Measurements from ENCODE around the gene TRIM66.
"Not testable (repeated sequence)": the region's sequence is repeated elsewhere in the genome, so short reads cannot be mapped to it uniquely, and the experiment has no call there.

The TRIM66 gene

GRCh38 chr11:8690374-8691342 lies 8.2 kb upstream of the TRIM66 start:
- DNase-seq: no peak

- DNase-seq: no peak
Measured at GRCh38 chr11:8689726-8690255, 7.3 kb upstream of the TRIM66 start.

GRCh38 chr11:8688414-8689362 lies 6.2 kb upstream of the TRIM66 start:
- peak; percentile 96 for DNase-seq

- no peak for DNase-seq
Measured at GRCh38 chr11:8686325-8686724, 3.9 kb upstream of the TRIM66 start.

- DNase-seq: no peak
Measured at GRCh38 chr11:8685820-8686219, 3.4 kb upstream of the TRIM66 start.

- DNase-seq: no peak
Measured at GRCh38 chr11:8685306-8685705, 2.8 kb upstream of the TRIM66 start.

- no peak for DNase-seq
Measured at GRCh38 chr11:8684600-8685290, 2.3 kb upstream of the TRIM66 start.

- DNase-seq: no peak
Measured at GRCh38 chr11:8683115-8683807, 796 bp upstream of the TRIM66 start.

GRCh38 chr11:8681837-8682302 lies 595 bp downstream of the TRIM66 start:
- DNase-seq: peak; percentile 28

- DNase-seq: no peak
Measured at GRCh38 chr11:8679006-8679405, 3.5 kb downstream of the TRIM66 start.

GRCh38 chr11:8676458-8676857 lies 6.0 kb downstream of the TRIM66 start:
- DNase-seq: no peak

GRCh38 chr11:8674859-8675258 lies 7.6 kb downstream of the TRIM66 start:
- no peak for DNase-seq

- DNase-seq: no peak
Measured at GRCh38 chr11:8672346-8672745, 10.1 kb downstream of the TRIM66 start.

GRCh38 chr11:8671651-8672062 lies 10.8 kb downstream of the TRIM66 start:
- DNase-seq: peak; percentile 80

- DNase-seq: no peak
Measured at GRCh38 chr11:8671193-8671612, 11.3 kb downstream of the TRIM66 start.

- DNase-seq: not testable (repeated sequence)
Measured at GRCh38 chr11:8670081-8670480, 12.4 kb downstream of the TRIM66 start.

GRCh38 chr11:8665222-8665621 lies 17.2 kb downstream of the TRIM66 start:
- DNase-seq: no peak

- DNase-seq: no peak
Measured at GRCh38 chr11:8661001-8661795, 21.3 kb downstream of the TRIM66 start.

GRCh38 chr11:8658321-8659057 lies 24.0 kb downstream of the TRIM66 start:
- peak; percentile 57 for DNase-seq

- no peak for DNase-seq
Measured at GRCh38 chr11:8656291-8656690, 26.2 kb downstream of the TRIM66 start.

Measured in NCI-H2171 (cell line).